CD4-positive, alpha-beta T cell treated with Interleukin-21 for 1 hour (primary cell): Measurements from ENCODE around the gene CARD19.
"Not testable (repeated sequence)": the region's sequence is repeated elsewhere in the genome, so short reads cannot be mapped to it uniquely, and the experiment has no call there.

Experiments
- DNase-seq: peaks from one replicate; pipeline ENCODE4 v3.0.0-alpha.2; 2020

The CARD19 gene

GRCh38 chr9:93089024-93089423 lies 7.0 kb upstream of the CARD19 start:
- no peak for DNase-seq

- no peak for DNase-seq
Measured at GRCh38 chr9:93089481-93089991, 6.5 kb upstream of the CARD19 start.

- no peak for DNase-seq
Measured at GRCh38 chr9:93090091-93090655, 5.8 kb upstream of the CARD19 start.

GRCh38 chr9:93091056-93091452 lies 5.0 kb upstream of the CARD19 start:
- no peak for DNase-seq

- DNase-seq = no peak
Measured at GRCh38 chr9:93091453-93092081, 4.5 kb upstream of the CARD19 start.

- no peak for DNase-seq
Measured at GRCh38 chr9:93092251-93092991, 3.6 kb upstream of the CARD19 start.

GRCh38 chr9:93093127-93093876 lies 2.7 kb upstream of the CARD19 start:
- no peak for DNase-seq

- no peak for DNase-seq
Measured at GRCh38 chr9:93093877-93094657, 1.9 kb upstream of the CARD19 start.

GRCh38 chr9:93094658-93095204 lies 1.3 kb upstream of the CARD19 start:
- DNase-seq = no peak

GRCh38 chr9:93095205-93096130 lies 549 bp upstream of the CARD19 start:
- DNase-seq = peak; percentile 100

GRCh38 chr9:93096811-93097382 lies 880 bp downstream of the CARD19 start:
- DNase-seq = no peak

- no peak for DNase-seq
Measured at GRCh38 chr9:93097511-93098201, 1.6 kb downstream of the CARD19 start.

- DNase-seq = peak; percentile 58
Measured at GRCh38 chr9:93098236-93098946, 2.4 kb downstream of the CARD19 start.

GRCh38 chr9:93099551-93100275 lies 3.7 kb downstream of the CARD19 start:
- no peak for DNase-seq

GRCh38 chr9:93100276-93100636 lies 4.2 kb downstream of the CARD19 start:
- DNase-seq = no peak

GRCh38 chr9:93101086-93101485 lies 5.1 kb downstream of the CARD19 start:
- DNase-seq = not testable (repeated sequence)

- no peak for DNase-seq
Measured at GRCh38 chr9:93105620-93106019, 9.6 kb downstream of the CARD19 start.

GRCh38 chr9:93107151-93107824 lies 11.3 kb downstream of the CARD19 start:
- no peak for DNase-seq
